Trophoblast cell (in vitro differentiated cells and primary cell): ENCODE data around the gene MAGOHB.
"Not testable (repeated sequence)": the region's sequence is repeated elsewhere in the genome, so short reads cannot be mapped to it uniquely, and the experiment has no call there.

Experiments used
- DNase-seq, 2 donors: peaks; one replicate each; pipeline ENCODE4 v3.0.0-alpha.2; 2016
- H2AFZ ChIP-seq: 2 replicates; pipeline ENCODE4 v1.6.1; 2013; ENCODE audit warnings: low read length, moderate library complexity, mild to moderate bottlenecking; ENCODE audit not compliant: insufficient read depth, poor library complexity
- H2AK5ac ChIP-seq: 2 replicates; pipeline ENCODE4 v1.6.1; 2013; ENCODE audit warnings: mild to moderate bottlenecking, low read length
- H2BK120ac ChIP-seq: 2 replicates; pipeline ENCODE4 v1.6.1; 2013; ENCODE audit warnings: low read length, mild to moderate bottlenecking, moderate library complexity; ENCODE audit not compliant: insufficient read depth, poor library complexity
- H2BK12ac ChIP-seq: 2 replicates; pipeline ENCODE4 v1.6.1; 2013; ENCODE audit warnings: mild to moderate bottlenecking, low read length, moderate library complexity
- H2BK5ac ChIP-seq: 2 replicates; pipeline ENCODE4 v1.6.1; 2013; ENCODE audit warnings: low read length, low read depth, moderate library complexity, mild to moderate bottlenecking; ENCODE audit not compliant: poor library complexity
- H3K14ac ChIP-seq: 2 replicates; pipeline ENCODE4 v1.6.1; 2013; ENCODE audit warnings: mild to moderate bottlenecking, low read length
- H3K18ac ChIP-seq: 2 replicates; pipeline ENCODE4 v1.6.1; 2013; ENCODE audit warnings: mild to moderate bottlenecking, low read length
- H3K23ac ChIP-seq: 2 replicates; pipeline ENCODE4 v1.6.1; 2013; ENCODE audit warnings: low read length
- H3K27ac ChIP-seq: 2 replicates; pipeline ENCODE4 v1.5.1; 2013; ENCODE audit warnings: low read depth, mild to moderate bottlenecking, inconsistent platforms, low read length, moderate library complexity
- H3K27me3 ChIP-seq: 2 replicates; pipeline ENCODE4 v1.6.1; 2013; ENCODE audit warnings: inconsistent platforms, mild to moderate bottlenecking, low read length, moderate library complexity; ENCODE audit not compliant: insufficient read depth
- H3K36me3 ChIP-seq, 2 experiments: 1 replicate in 1 of 2; 2 replicates in 1 of 2; pipeline ENCODE4 v1.6.1; 2013; ENCODE audit warnings: low read length in 2 of 2, mild to moderate bottlenecking in 2 of 2, moderate library complexity in 1 of 2; ENCODE audit not compliant: insufficient read depth in 2 of 2, control insufficient read depth in 1 of 2
- H3K4ac ChIP-seq: 2 replicates; pipeline ENCODE4 v1.6.1; 2013; ENCODE audit warnings: low read depth, mild to moderate bottlenecking, low read length, moderate library complexity
- H3K4me1 ChIP-seq, 2 experiments: 1 replicate in 1 of 2; 2 replicates in 1 of 2; pipeline ENCODE4 v1.6.1; 2013; ENCODE audit warnings: low read length in 2 of 2, mild to moderate bottlenecking in 2 of 2, moderate library complexity in 1 of 2; ENCODE audit not compliant: insufficient read depth in 2 of 2, control insufficient read depth in 1 of 2
- H3K4me2 ChIP-seq: 2 replicates; pipeline ENCODE4 v1.6.1; 2013; ENCODE audit warnings: inconsistent platforms, mild to moderate bottlenecking, low read length, moderate library complexity
- H3K4me3 ChIP-seq: 2 replicates; pipeline ENCODE4 v1.5.1; 2013; ENCODE audit warnings: mild to moderate bottlenecking, low read depth, low read length, inconsistent platforms
- H3K79me1 ChIP-seq: one replicate; pipeline ENCODE4 v1.6.1; 2013; ENCODE audit warnings: low read length
- H3K79me2 ChIP-seq: 2 replicates; pipeline ENCODE4 v1.6.1; 2013; ENCODE audit warnings: low read length, mild to moderate bottlenecking; ENCODE audit not compliant: control insufficient read depth, insufficient read depth, poor library complexity
- H3K9ac ChIP-seq: 2 replicates; pipeline ENCODE4 v1.6.1; 2013; ENCODE audit warnings: mild to moderate bottlenecking, low read length
- H3K9me3 ChIP-seq: 2 replicates; pipeline ENCODE4 v1.6.1; 2013; ENCODE audit warnings: low read depth, mild to moderate bottlenecking, control low read depth, inconsistent platforms, low read length; ENCODE audit not compliant: insufficient read depth
- H4K12ac ChIP-seq: 2 replicates; pipeline ENCODE4 v1.6.1; 2013; ENCODE audit warnings: low read depth, mild to moderate bottlenecking, low read length, moderate library complexity
- H4K8ac ChIP-seq: 2 replicates; pipeline ENCODE4 v1.6.1; 2013; ENCODE audit warnings: low read depth, mild to moderate bottlenecking, low read length, moderate library complexity
- H4K91ac ChIP-seq: one replicate; pipeline ENCODE4 v1.6.1; 2013; ENCODE audit warnings: low read depth, mild to moderate bottlenecking, low read length, moderate library complexity
- WGBS: extraction: QIAGEN DNeasy Blood & Tissue Kit; methylation state at CpG from one replicate; pipeline ENCODE4 v1.1.7; 2013; ENCODE audit warnings: missing lambda C conversion rate; ENCODE audit not compliant: insufficient read length, insufficient coverage; ENCODE audit errors: extremely low coverage; 5-methylcytosine and 5-hydroxymethylcytosine counted together

Gene MAGOHB

GRCh38 chr12:10611258-10611657, 2.2 kb downstream of the MAGOHB start:
- H3K14ac ChIP-seq, H3K23ac ChIP-seq, H2BK12ac ChIP-seq, H3K27ac ChIP-seq, H4K8ac ChIP-seq, H2BK120ac ChIP-seq, H3K4me2 ChIP-seq, H3K9me3 ChIP-seq, H3K27me3 ChIP-seq, H2AFZ ChIP-seq, H3K79me1 ChIP-seq, H2AK5ac ChIP-seq, H3K4me3 ChIP-seq, H3K36me3 ChIP-seq, H4K91ac ChIP-seq, DNase-seq, H3K4me1 ChIP-seq, H3K4ac ChIP-seq, H3K9ac ChIP-seq, H3K18ac ChIP-seq, H3K79me2 ChIP-seq, H2BK5ac ChIP-seq: not testable (repeated sequence)
- no CpG with 5 or more reads among the region's 4 CpGs for WGBS
- peak overlapping the region; percentile 30 for H4K12ac ChIP-seq

GRCh38 chr12:10610188-10610587, 3.2 kb downstream of the MAGOHB start:
- no peak overlapping the region for H3K23ac ChIP-seq
- no peak overlapping the region for H4K12ac ChIP-seq
- no peak overlapping the region for H2AK5ac ChIP-seq
- no peak overlapping the region for H2BK120ac ChIP-seq
- H3K27ac ChIP-seq = no peak overlapping the region
- WGBS = no CpG with 5 or more reads among the region's 3 CpGs
- H3K27me3 ChIP-seq = no peaks in the 10 kb centered on the region
- peaks cover 7% of the 10 kb centered on the region for H3K79me2 ChIP-seq
- no peak overlapping the region for H3K4me2 ChIP-seq
- no peak overlapping the region for H2BK12ac ChIP-seq
- H3K36me3 ChIP-seq = peaks cover 4% of the 10 kb centered on the region in 2 experiments
- H3K14ac ChIP-seq = no peak overlapping the region
- H2AFZ ChIP-seq = no peak overlapping the region
- peaks cover 0 to 3% of the 10 kb centered on the region in 2 experiments for H3K4me1 ChIP-seq
- H3K9me3 ChIP-seq = no peaks in the 10 kb centered on the region
- no peak overlapping the region for H4K91ac ChIP-seq
- no peak overlapping the region for H3K4me3 ChIP-seq
- no peak overlapping the region for H3K4ac ChIP-seq
- no peak overlapping the region for H3K18ac ChIP-seq
- DNase-seq = no peak
- peaks cover 2% of the 10 kb centered on the region for H3K79me1 ChIP-seq
- no peak overlapping the region for H3K9ac ChIP-seq
- H2BK5ac ChIP-seq = no peak overlapping the region
- no peak overlapping the region for H4K8ac ChIP-seq

- Histone ChIP-seq H3K27ac (no peak overlapping the region), H3K4me2 (no peak overlapping the region), H4K12ac (no peak overlapping the region), H2AFZ (no peak overlapping the region), H3K4me3 (no peak overlapping the region), H3K27me3 (no peaks in the 10 kb centered on the region), H2BK120ac (no peak overlapping the region), H3K36me3 (peaks cover 4 to 6% of the 10 kb centered on the region in 2 experiments), H4K91ac (no peak overlapping the region), H3K9me3 (no peaks in the 10 kb centered on the region), H2BK5ac (no peak overlapping the region), H4K8ac (no peak overlapping the region), H2BK12ac (no peak overlapping the region), H3K18ac (no peak overlapping the region), H3K14ac (no peak overlapping the region), H3K79me2 (peaks cover 5% of the 10 kb centered on the region), H3K9ac (no peak overlapping the region), H3K4me1 (peaks cover 0 to 3% of the 10 kb centered on the region in 2 experiments), H3K79me1 (no peaks in the 10 kb centered on the region), H3K4ac (no peak overlapping the region), H3K23ac (no peak overlapping the region), H2AK5ac (no peak overlapping the region)
- peak in 1 of 2 donors; percentile 37 for DNase-seq
- WGBS = no CpG with 5 or more reads among the region's 3 CpGs
Observed at GRCh38 chr12:10607885-10608458, 5.4 kb downstream of the MAGOHB start.

- Histone ChIP-seq H4K8ac (no peak overlapping the region), H3K14ac (no peak overlapping the region), H3K36me3 (peaks cover 0 to 4% of the 10 kb centered on the region in 2 experiments), H3K79me2 (no peaks in the 10 kb centered on the region), H3K18ac (no peak overlapping the region), H3K9ac (no peak overlapping the region), H2BK120ac (no peak overlapping the region), H3K27me3 (no peaks in the 10 kb centered on the region), H3K4ac (no peak overlapping the region), H3K4me1 (no peaks in the 10 kb centered on the region), H4K12ac (no peak overlapping the region), H3K23ac (no peak overlapping the region), H3K27ac (no peak overlapping the region), H3K9me3 (no peaks in the 10 kb centered on the region), H3K79me1 (no peaks in the 10 kb centered on the region), H2AK5ac (no peak overlapping the region), H4K91ac (no peak overlapping the region), H3K4me2 (no peak overlapping the region), H3K4me3 (no peak overlapping the region), H2AFZ (no peak overlapping the region), H2BK5ac (no peak overlapping the region), H2BK12ac (no peak overlapping the region)
- DNase-seq = no peak
- no CpG with 5 or more reads among the region's 2 CpGs for WGBS
Observed at GRCh38 chr12:10601860-10602259, 11.5 kb downstream of the MAGOHB start.
